Esophagus muscularis mucosa (tissue), 3 donors: Measurements from ENCODE around the gene SNCB.

Experiments used
- CTCF ChIP-seq, 3 experiments: fragments of 200-600 bp in 2 of 3; fragments of 450-650 bp in 1 of 3; sonication (generic) in 2 of 3; IDR thresholded peaks; one replicate each; pipeline ENCODE4 v1.5.1; 2017 to 2019; ENCODE audit warnings: antibody characterized with exemption in 3 of 3, mild to moderate bottlenecking in 2 of 3, moderate library complexity in 1 of 3
- POLR2A ChIP-seq: fragments of 450-650 bp; IDR thresholded peaks from one replicate; pipeline ENCODE4 v1.6.1; 2017; ENCODE audit warnings: antibody characterized with exemption, moderate library complexity, mild to moderate bottlenecking, low read depth

DNA sequence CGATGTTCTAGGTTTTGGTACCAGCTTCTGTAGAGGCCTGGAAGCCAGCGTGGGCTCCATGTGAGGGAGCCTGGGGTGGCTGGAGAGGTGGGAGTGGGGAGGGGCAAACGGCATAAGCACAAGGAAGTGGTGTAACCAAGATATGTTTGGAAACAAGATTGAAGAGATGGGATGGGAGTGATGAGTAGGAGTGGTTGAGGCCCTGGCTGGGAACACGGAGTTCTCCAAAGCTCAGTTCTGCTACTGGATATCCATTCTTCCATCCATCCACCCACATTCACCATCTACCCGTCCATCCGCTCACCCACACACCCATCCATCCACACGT lies 29.1 kb upstream of the SNCB start:
- TF ChIP-seq CTCF (IDR thresholded peaks at IDR 0.05) (no peak), POLR2A (no peak)
